PC-3 (cell line): ENCODE data around the gene CBFA2T3. TPM values are rescaled to one million over a fixed set of nuclear protein-coding genes. Genes with fewer than 3 reads are reported as not detected.

Experiments used
- ATAC-seq: fragments of 200-7000 bp; cut with Tn5 transposase; 2 replicates; pipeline ENCODE4 v1.9.1; 2020; ENCODE audit warnings: mild to moderate bottlenecking, moderate library complexity
- BruUV-seq: library from RNA; stranded (reverse); fragments of 400-500 nt; replicated peaks from 2 replicates; lab custom pipeline; 2021; lab: Mats Ljungman, UMichigan
- CTCF ChIA-PET: fragments of 300-600 bp; sonication (Branson Sonifier 250); formaldehyde crosslinking; loops from one replicate; lab custom pipeline; 2022; ENCODE audit warnings: antibody characterized with exemption; lab: Charles Lee
- POLR2A ChIA-PET: fragments of 300-600 bp; sonication (Branson Sonifier 250); formaldehyde crosslinking; loops from one replicate; lab custom pipeline; 2022; ENCODE audit warnings: antibody characterized with exemption; ENCODE audit not compliant: unreplicated experiment; lab: Charles Lee
- DNase-seq: peaks from one replicate; pipeline ENCODE4 v3.0.0-alpha.2; 2015
- H2AFZ ChIP-seq: fragments of 300-600 bp; sonication (generic); 2 replicates; pipeline ENCODE4 v1.6.0; 2016; ENCODE audit warnings: antibody characterized with exemption, low read length
- H3F3A ChIP-seq: fragments of 300-600 bp; sonication (generic); one replicate; pipeline ENCODE4 v1.6.0; 2017; ENCODE audit warnings: antibody characterized with exemption, low read length, control low read depth, mild to moderate bottlenecking; ENCODE audit not compliant: unreplicated experiment
- H3K27ac ChIP-seq: fragments of 300-600 bp; sonication (generic); 2 replicates; pipeline ENCODE4 v1.5.1; 2016; ENCODE audit warnings: mild to moderate bottlenecking, low read length
- H3K27me3 ChIP-seq: fragments of 300-600 bp; sonication (generic); 2 replicates; pipeline ENCODE4 v1.6.1; 2016; ENCODE audit warnings: low read length, mixed read lengths
- H3K36me3 ChIP-seq: fragments of 300-600 bp; sonication (generic); 2 replicates; pipeline ENCODE4 v1.6.1; 2016; ENCODE audit warnings: low read depth, mixed run types, low read length, mixed read lengths
- H3K4me1 ChIP-seq: fragments of 300-600 bp; sonication (generic); 2 replicates; pipeline ENCODE4 v1.5.1; 2016; ENCODE audit warnings: low read length; ENCODE audit not compliant: insufficient read depth
- H3K4me2 ChIP-seq: fragments of 300-600 bp; sonication (generic); 2 replicates; pipeline ENCODE4 v1.6.0; 2016; ENCODE audit warnings: low read length
- H3K4me3 ChIP-seq: fragments of 300-600 bp; sonication (generic); 2 replicates; pipeline ENCODE4 v1.5.1; 2016; ENCODE audit warnings: mild to moderate bottlenecking, low read length, mixed read lengths
- H3K79me2 ChIP-seq: fragments of 300-600 bp; sonication (generic); 2 replicates; pipeline ENCODE4 v1.6.1; 2017; ENCODE audit warnings: low read length, mixed read lengths
- H3K9ac ChIP-seq: fragments of 300-600 bp; sonication (generic); 2 replicates; pipeline ENCODE4 v1.6.0; 2016; ENCODE audit warnings: mild to moderate bottlenecking, low read length
- H3K9me2 ChIP-seq: fragments of 300-600 bp; sonication (generic); replicated peaks from 2 replicates; pipeline ENCODE4 v1.6.1; 2016; ENCODE audit warnings: mixed run types, low read length, mixed read lengths
- H3K9me3 ChIP-seq: fragments of 300-600 bp; sonication (generic); 2 replicates; pipeline ENCODE4 v1.6.1; 2016; ENCODE audit warnings: low read length, mixed read lengths
- H4K20me1 ChIP-seq: fragments of 300-600 bp; sonication (generic); 2 replicates; pipeline ENCODE4 v1.6.1; 2016; ENCODE audit warnings: low read length, mixed read lengths
- EZH2 ChIP-seq: fragments of 300-600 bp; sonication (generic); IDR thresholded peaks from one replicate; pipeline ENCODE4 v1.6.1; 2017; ENCODE audit warnings: antibody characterized with exemption, mild to moderate bottlenecking, low read length; ENCODE audit not compliant: unreplicated experiment
- EZH2phosphoT487 ChIP-seq: fragments of 300-600 bp; sonication (generic); IDR thresholded peaks from 2 replicates; pipeline ENCODE4 v1.6.1; 2018; ENCODE audit warnings: mild to moderate bottlenecking, antibody characterized with exemption, low read length, borderline replicate concordance
- intact Hi-C: fragments of 100-400 bp; cut with micrococcal nuclease; formaldehyde crosslinking; loops from 2 replicates; pipeline ENCODE4 v1.9.0; 2023
- total RNA-seq: library from RNA; depleted of rRNA; stranded (reverse); fragments of >200 nt; gene quantifications from 2 replicates; pipeline ENCODE4 v1.2.3, GENCODE V29; 2014
- TF ChIP-seq, protein P1 (sequence below): fragments of 300-600 bp; sonication (generic); conservative IDR thresholded peaks from 2 replicates; pipeline ENCODE4 v1.5.1; 2017; ENCODE audit warnings: antibody characterized with exemption, low read depth, mild to moderate bottlenecking, low read length

CBFA2T3 gene
- total RNA-seq, 1 experiment from 2014 or later = not detected

- no peak for ATAC-seq
- POLR2A ChIA-PET = no interaction called here
- Histone ChIP-seq H3K4me2 (no peak overlapping the region), H3K27ac (no peak overlapping the region), H3K27me3 (no peaks in the 10 kb centered on the region), H3K4me3 (no peak overlapping the region), H2AFZ (no peak overlapping the region), H3K9me2 (no peaks in the 10 kb centered on the region), H3K4me1 (no peaks in the 10 kb centered on the region), H3F3A (no peaks in the 10 kb centered on the region), H3K36me3 (no peaks in the 10 kb centered on the region), H3K9ac (no peak overlapping the region), H3K79me2 (no peaks in the 10 kb centered on the region), H4K20me1 (no peaks in the 10 kb centered on the region), H3K9me3 (no peaks in the 10 kb centered on the region)
- CTCF ChIA-PET = no interaction called here
- no peak for DNase-seq
- no peak for TF ChIP-seq EZH2
- TF ChIP-seq EZH2phosphoT487 = no peak
- TF ChIP-seq, protein P1, sequence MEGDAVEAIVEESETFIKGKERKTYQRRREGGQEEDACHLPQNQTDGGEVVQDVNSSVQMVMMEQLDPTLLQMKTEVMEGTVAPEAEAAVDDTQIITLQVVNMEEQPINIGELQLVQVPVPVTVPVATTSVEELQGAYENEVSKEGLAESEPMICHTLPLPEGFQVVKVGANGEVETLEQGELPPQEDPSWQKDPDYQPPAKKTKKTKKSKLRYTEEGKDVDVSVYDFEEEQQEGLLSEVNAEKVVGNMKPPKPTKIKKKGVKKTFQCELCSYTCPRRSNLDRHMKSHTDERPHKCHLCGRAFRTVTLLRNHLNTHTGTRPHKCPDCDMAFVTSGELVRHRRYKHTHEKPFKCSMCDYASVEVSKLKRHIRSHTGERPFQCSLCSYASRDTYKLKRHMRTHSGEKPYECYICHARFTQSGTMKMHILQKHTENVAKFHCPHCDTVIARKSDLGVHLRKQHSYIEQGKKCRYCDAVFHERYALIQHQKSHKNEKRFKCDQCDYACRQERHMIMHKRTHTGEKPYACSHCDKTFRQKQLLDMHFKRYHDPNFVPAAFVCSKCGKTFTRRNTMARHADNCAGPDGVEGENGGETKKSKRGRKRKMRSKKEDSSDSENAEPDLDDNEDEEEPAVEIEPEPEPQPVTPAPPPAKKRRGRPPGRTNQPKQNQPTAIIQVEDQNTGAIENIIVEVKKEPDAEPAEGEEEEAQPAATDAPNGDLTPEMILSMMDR = no peak
- intact Hi-C loops = no loop called here
- no TSS peak for BruUV-seq
Observed at GRCh38 chr16:89011909-89012621, 35.1 kb upstream of the CBFA2T3 start.

GRCh38 chr16:89010210-89010925, 33.4 kb upstream of the CBFA2T3 start:
- Histone ChIP-seq H3K4me1 (no peaks in the 10 kb centered on the region), H3F3A (no peaks in the 10 kb centered on the region), H3K79me2 (no peaks in the 10 kb centered on the region), H3K27me3 (no peaks in the 10 kb centered on the region), H4K20me1 (no peaks in the 10 kb centered on the region), H2AFZ (no peak overlapping the region), H3K9me2 (no peaks in the 10 kb centered on the region), H3K4me2 (no peak overlapping the region), H3K9ac (no peak overlapping the region), H3K9me3 (no peaks in the 10 kb centered on the region), H3K36me3 (no peaks in the 10 kb centered on the region), H3K4me3 (no peak overlapping the region), H3K27ac (no peak overlapping the region)
- TF ChIP-seq, protein P1 = no peak
- TF ChIP-seq EZH2phosphoT487 = no peak
- no peak for TF ChIP-seq EZH2
- DNase-seq (no peak), ATAC-seq (no peak)
- POLR2A ChIA-PET = no interaction called here
- BruUV-seq = no TSS peak
- CTCF ChIA-PET = no interaction called here
- intact Hi-C loops = no loop called here
